BE2C (cell line): ENCODE data around the gene TCTA.

Source experiments
- DNase-seq: peaks from one replicate; pipeline ENCODE4 v3.0.0-alpha.2; 2020
- H3K27me3 ChIP-seq: fragments of 250-450 bp; sonication (Bioruptor Pico); 2 replicates; pipeline ENCODE4 v1.5.1; 2020; ENCODE audit warnings: mild to moderate bottlenecking
- H3K36me3 ChIP-seq: fragments of 250-450 bp; sonication (Bioruptor Pico); 2 replicates; pipeline ENCODE4 v1.5.1; 2020; ENCODE audit warnings: mild to moderate bottlenecking
- H3K4me1 ChIP-seq: fragments of 250-450 bp; sonication (Bioruptor Pico); 2 replicates; pipeline ENCODE4 v1.5.1; 2020
- H3K4me3 ChIP-seq: 2 replicates; pipeline ENCODE4 v1.5.1; 2011; ENCODE audit warnings: low read depth, low read length
- H3K9me3 ChIP-seq: fragments of 250-450 bp; sonication (Bioruptor Pico); 2 replicates; pipeline ENCODE4 v1.5.1; 2020
- CTCF ChIP-seq: IDR thresholded peaks from 2 replicates; pipeline ENCODE4 v1.5.1; 2012; ENCODE audit warnings: mild to moderate bottlenecking, low read depth, low read length

Gene TCTA

GRCh38 chr3:49453621-49454020, 41.4 kb downstream of the TCTA start:
- H3K4me3 ChIP-seq = no peak overlapping the region
- peaks cover 5% of the 10 kb centered on the region; the same call in 1 of the 2 replicates for H3K4me1 ChIP-seq
- no peak for TF ChIP-seq CTCF
- no peaks in the 10 kb centered on the region for H3K9me3 ChIP-seq
- H3K36me3 ChIP-seq = no peaks in the 10 kb centered on the region
- no peak for DNase-seq
- H3K27me3 ChIP-seq = no peaks in the 10 kb centered on the region

- Histone ChIP-seq H3K27me3 (no peaks in the 10 kb centered on the region), H3K9me3 (no peaks in the 10 kb centered on the region), H3K36me3 (no peaks in the 10 kb centered on the region), H3K4me1 (peaks cover 5% of the 10 kb centered on the region; the same call in 1 of the 2 replicates), H3K4me3 (no peak overlapping the region)
- peak; percentile 41 for TF ChIP-seq CTCF
- DNase-seq = peak; percentile 31
These were observed 42.2 kb downstream of the TCTA start for GRCh38 chr3:49454458-49454857.

- no peak overlapping the region for H3K4me3 ChIP-seq
- DNase-seq = peak; percentile 72
- H3K9me3 ChIP-seq = no peaks in the 10 kb centered on the region
- TF ChIP-seq CTCF = no peak
- no peaks in the 10 kb centered on the region for H3K27me3 ChIP-seq
- H3K36me3 ChIP-seq = no peaks in the 10 kb centered on the region
- H3K4me1 ChIP-seq = peaks cover 5% of the 10 kb centered on the region; the same call in 1 of the 2 replicates
These were observed 42.9 kb downstream of the TCTA start for GRCh38 chr3:49454898-49455681.

GRCh38 chr3:49456466-49456865, 44.2 kb downstream of the TCTA start:
- TF ChIP-seq CTCF = no peak
- no peak overlapping the region for H3K4me3 ChIP-seq
- DNase-seq = no peak
- H3K27me3 ChIP-seq = no peaks in the 10 kb centered on the region
- no peaks in the 10 kb centered on the region for H3K9me3 ChIP-seq
- H3K4me1 ChIP-seq = peaks cover 5% of the 10 kb centered on the region; the same call in 1 of the 2 replicates
- no peaks in the 10 kb centered on the region for H3K36me3 ChIP-seq

- TF ChIP-seq CTCF = no peak
- Histone ChIP-seq H3K4me1 (peaks cover 2% of the 10 kb centered on the region; the same call in 1 of the 2 replicates), H3K9me3 (no peaks in the 10 kb centered on the region), H3K36me3 (no peaks in the 10 kb centered on the region), H3K27me3 (no peaks in the 10 kb centered on the region), H3K4me3 (no peak overlapping the region)
- DNase-seq = no peak
These were observed 48.1 kb downstream of the TCTA start for GRCh38 chr3:49460188-49460890.

- Histone ChIP-seq H3K4me1 (peaks cover 6% of the 10 kb centered on the region; the same call in 1 of the 2 replicates), H3K36me3 (no peaks in the 10 kb centered on the region), H3K27me3 (no peaks in the 10 kb centered on the region), H3K9me3 (no peaks in the 10 kb centered on the region), H3K4me3 (no peak overlapping the region)
- no peak for DNase-seq
- no peak for TF ChIP-seq CTCF
These were observed 48.7 kb downstream of the TCTA start for GRCh38 chr3:49460956-49461355.
